Lower lobe of right lung (tissue), 2 donors: Measurements from ENCODE around the gene ST8SIA4. TPM values are rescaled to one million over a fixed set of nuclear protein-coding genes. Genes with fewer than 3 reads are reported as not detected.

ENCODE experiments used
- ATAC-seq, 2 donors: fragments of 200-7000 bp; cut with Tn5 transposase; one replicate each; pipeline ENCODE4 v1.9.1; 2020 to 2022; ENCODE audit warnings: mild to moderate bottlenecking in 2 of 2, moderate library complexity in 2 of 2
- DNase-seq: peaks from one replicate; pipeline ENCODE4 v3.0.0-alpha.2; 2020
- H3K27ac ChIP-seq: fragments of 200-600 bp; one replicate; pipeline ENCODE4 v1.8.0; 2022
- H3K27me3 ChIP-seq: fragments of 200-600 bp; one replicate; pipeline ENCODE4 v1.8.0; 2022; ENCODE audit warnings: low read depth
- H3K36me3 ChIP-seq: fragments of 200-600 bp; one replicate; pipeline ENCODE4 v1.8.0; 2022; ENCODE audit warnings: mild to moderate bottlenecking
- H3K4me1 ChIP-seq: fragments of 200-600 bp; one replicate; pipeline ENCODE4 v1.8.0; 2022
- H3K4me3 ChIP-seq: fragments of 200-600 bp; one replicate; pipeline ENCODE4 v1.8.0; 2022; ENCODE audit warnings: mild to moderate bottlenecking
- H3K9me3 ChIP-seq: fragments of 200-600 bp; one replicate; pipeline ENCODE4 v1.8.0; 2022
- CTCF ChIP-seq: fragments of 200-600 bp; IDR thresholded peaks from one replicate; pipeline ENCODE4 v1.8.0; 2022; ENCODE audit warnings: antibody characterized with exemption, mild to moderate bottlenecking
- intact Hi-C: fragments of 100-400 bp; cut with DNase I; formaldehyde crosslinking; loops from one replicate; pipeline ENCODE4 v1.11.0; 2022
- total RNA-seq: library from RNA; stranded (reverse); fragmentation: NEBNext Ultra II Directional; extraction: Animal tissue kit (Norgen Biotek cat#: 25700); gene quantifications from one replicate; pipeline ENCODE4 v1.2.1, GENCODE V29; 2021
- donor health status: DM: no; HTN: yes; CAD: no; lungs with severe emphysema.

The ST8SIA4 gene
- total RNA-seq, 1 donor from 2014 or later: 20.5 TPM

- H3K27ac ChIP-seq: peak overlapping the region; percentile 78
These were observed 122.7 kb downstream of the ST8SIA4 start for GRCh38 chr5:100780376-100780870.

GRCh38 chr5:100779669-100780375, 123.3 kb downstream of the ST8SIA4 start:
- Histone ChIP-seq H3K36me3 (no peaks in the 10 kb centered on the region), H3K4me1 (peaks cover 19% of the 10 kb centered on the region), H3K9me3 (no peaks in the 10 kb centered on the region), H3K4me3 (peak overlapping the region; percentile 14), H3K27me3 (no peaks in the 10 kb centered on the region), H3K27ac (peak overlapping the region; percentile 78)
- intact Hi-C loops: no loop called here
- no peak for TF ChIP-seq CTCF
- no peak for DNase-seq
- ATAC-seq: peak; percentile 64 to 82

More at GRCh38 chr5:100780376-100780870, 122.7 kb downstream of the ST8SIA4 start:
- Histone ChIP-seq H3K4me1 (peaks cover 19% of the 10 kb centered on the region), H3K36me3 (no peaks in the 10 kb centered on the region), H3K9me3 (no peaks in the 10 kb centered on the region), H3K4me3 (peak overlapping the region; percentile 14), H3K27me3 (no peaks in the 10 kb centered on the region)
- DNase-seq (no peak), ATAC-seq (peak; percentile 62 to 68)
- intact Hi-C loops: no loop called here
- no peak for TF ChIP-seq CTCF

- no peak overlapping the region for H3K27ac ChIP-seq
- H3K9me3 ChIP-seq: no peaks in the 10 kb centered on the region
- TF ChIP-seq CTCF: no peak
- no peak overlapping the region for H3K4me3 ChIP-seq
- no peaks in the 10 kb centered on the region for H3K36me3 ChIP-seq
- intact Hi-C loops: no loop called here
- no peaks in the 10 kb centered on the region for H3K27me3 ChIP-seq
- peak; percentile 71 to 76 for ATAC-seq
- peaks cover 19% of the 10 kb centered on the region for H3K4me1 ChIP-seq
- DNase-seq: no peak
These were observed 125.3 kb downstream of the ST8SIA4 start for GRCh38 chr5:100777680-100778300.

GRCh38 chr5:100775533-100775855, 127.6 kb downstream of the ST8SIA4 start:
- ATAC-seq (no peak), DNase-seq (no peak)
- Histone ChIP-seq H3K27me3 (no peaks in the 10 kb centered on the region), H3K4me3 (no peak overlapping the region), H3K27ac (no peak overlapping the region), H3K36me3 (no peaks in the 10 kb centered on the region), H3K9me3 (no peaks in the 10 kb centered on the region), H3K4me1 (peaks cover 19% of the 10 kb centered on the region)
- intact Hi-C loops: no loop called here
- TF ChIP-seq CTCF: no peak

GRCh38 chr5:100772548-100772947, 130.5 kb downstream of the ST8SIA4 start:
- DNase-seq: no peak
- intact Hi-C loops: no loop called here
- ATAC-seq: no peak
- Histone ChIP-seq H3K36me3 (no peaks in the 10 kb centered on the region), H3K4me3 (no peak overlapping the region), H3K27ac (no peak overlapping the region), H3K9me3 (no peaks in the 10 kb centered on the region), H3K4me1 (peaks cover 11% of the 10 kb centered on the region), H3K27me3 (no peaks in the 10 kb centered on the region)
- no peak for TF ChIP-seq CTCF
